Neural cell (in vitro differentiated cells): ENCODE measurements around the gene KYNU. TPM values are rescaled to one million over a fixed set of nuclear protein-coding genes. Genes with fewer than 3 reads are reported as not detected.

Source experiments
- H2AFZ ChIP-seq: fragments of 200-600, 300-800 bp; sonication (generic), shearing (Covaris generic); 2 replicates; pipeline ENCODE4 v1.6.0; 2014; ENCODE audit warnings: low read depth, mild to moderate bottlenecking, antibody characterized with exemption, low read length, moderate library complexity
- H3F3A ChIP-seq: fragments of 200-600 bp; shearing (Covaris generic); 2 replicates; pipeline ENCODE4 v1.6.1; 2016; ENCODE audit warnings: mild to moderate bottlenecking, moderate library complexity, mixed read lengths, antibody characterized with exemption, low read length; ENCODE audit not compliant: insufficient read depth, poor library complexity, severe bottlenecking
- H3K27ac ChIP-seq: fragments of 200-600, 300-800 bp; sonication (generic), shearing (Covaris generic); 2 replicates; pipeline ENCODE4 v1.5.1; 2014; ENCODE audit warnings: mild to moderate bottlenecking, low read length, moderate library complexity
- H3K27me3 ChIP-seq: fragments of 300-800, 200-600 bp; sonication (generic), shearing (Covaris generic); 2 replicates; pipeline ENCODE4 v1.6.0; 2014; ENCODE audit warnings: mild to moderate bottlenecking, low read depth, low read length, moderate library complexity; ENCODE audit not compliant: insufficient read depth
- H3K36me3 ChIP-seq: fragments of 300-800, 200-600 bp; sonication (generic), shearing (Covaris generic); 2 replicates; pipeline ENCODE4 v1.5.1; 2014; ENCODE audit warnings: mild to moderate bottlenecking, antibody characterized with exemption, low read length, moderate library complexity; ENCODE audit not compliant: insufficient read depth
- H3K4me2 ChIP-seq: fragments of 300-800, 200-600 bp; sonication (generic), shearing (Covaris generic); 2 replicates; pipeline ENCODE4 v1.6.0; 2014; ENCODE audit warnings: mild to moderate bottlenecking, low read length
- H3K4me3 ChIP-seq: fragments of 300-800, 200-600 bp; sonication (generic), shearing (Covaris generic); 2 replicates; pipeline ENCODE4 v1.5.1; 2014; ENCODE audit warnings: mild to moderate bottlenecking, low read length, moderate library complexity
- H3K79me2 ChIP-seq: fragments of 200-600 bp; shearing (Covaris generic); replicated peaks from 2 replicates; pipeline ENCODE4 v1.6.0; 2014; ENCODE audit warnings: mild to moderate bottlenecking, low read length, moderate library complexity; ENCODE audit not compliant: insufficient read depth
- H3K9ac ChIP-seq: fragments of 300-800, 200-600 bp; sonication (generic), shearing (Covaris generic); 2 replicates; pipeline ENCODE4 v1.6.1; 2016; ENCODE audit warnings: mild to moderate bottlenecking, low read length, mixed read lengths
- H3K9me2 ChIP-seq: fragments of 200-600 bp; shearing (Covaris generic); 2 replicates; pipeline ENCODE4 v1.6.1; 2016; ENCODE audit warnings: mild to moderate bottlenecking, low read length, mixed read lengths; ENCODE audit not compliant: insufficient read depth
- H3K9me3 ChIP-seq: fragments of 200-600, 300-800 bp; sonication (generic), shearing (Covaris generic); 2 replicates; pipeline ENCODE4 v1.6.1; 2016; ENCODE audit warnings: mild to moderate bottlenecking, mixed run types, low read length, moderate library complexity, mixed read lengths
- H4K20me1 ChIP-seq: fragments of 200-600 bp; shearing (Covaris generic); 2 replicates; pipeline ENCODE4 v1.6.1; 2016; ENCODE audit warnings: mild to moderate bottlenecking, mixed run types; ENCODE audit not compliant: insufficient read depth
- CTCF ChIP-seq: fragments of 450-650 bp; IDR thresholded peaks from 2 replicates; pipeline ENCODE4 v1.5.1; 2014; ENCODE audit warnings: antibody characterized with exemption, mild to moderate bottlenecking, moderate library complexity; ENCODE audit not compliant: poor library complexity, severe bottlenecking
- EP300 ChIP-seq: fragments of 450-650 bp; conservative IDR thresholded peaks from 2 replicates; pipeline ENCODE4 v1.6.1; 2014; ENCODE audit warnings: antibody characterized with exemption, mild to moderate bottlenecking, moderate library complexity; ENCODE audit not compliant: poor library complexity, severe bottlenecking
- EZH2 ChIP-seq: fragments of 200-600, 300-800 bp; shearing (Covaris generic), sonication (generic); IDR thresholded peaks from 2 replicates; pipeline ENCODE4 v1.6.1; 2014; ENCODE audit warnings: antibody characterized with exemption, low read length, borderline replicate concordance, mild to moderate bottlenecking; ENCODE audit not compliant: insufficient read depth, poor library complexity, severe bottlenecking
- MXI1 ChIP-seq: fragments of 450-650 bp; conservative IDR thresholded peaks from 2 replicates; pipeline ENCODE4 v1.6.1; 2014; ENCODE audit warnings: antibody characterized with exemption, mild to moderate bottlenecking; ENCODE audit not compliant: poor library complexity, severe bottlenecking
- POLR2AphosphoS5 ChIP-seq: IDR thresholded peaks from 2 replicates; pipeline ENCODE4 v1.6.1; 2012
- RAD21 ChIP-seq: fragments of 450-650 bp; conservative IDR thresholded peaks from 2 replicates; pipeline ENCODE4 v1.6.1; 2014; ENCODE audit warnings: antibody characterized with exemption, mild to moderate bottlenecking, moderate library complexity
- REST ChIP-seq: IDR thresholded peaks from 2 replicates; pipeline ENCODE4 v1.6.1; 2012; ENCODE audit warnings: borderline replicate concordance
- SMC3 ChIP-seq: fragments of 450-650 bp; conservative IDR thresholded peaks from 2 replicates; pipeline ENCODE4 v1.6.1; 2014; ENCODE audit warnings: antibody characterized with exemption, mild to moderate bottlenecking, moderate library complexity; ENCODE audit not compliant: poor library complexity
- TAF1 ChIP-seq: IDR thresholded peaks from 2 replicates; pipeline ENCODE4 v1.6.1; 2012; ENCODE audit warnings: low read depth
- polyA plus RNA-seq: library from polyadenylated mRNA; depleted of rRNA; stranded (reverse); fragments of >200 nt; gene quantifications from 2 replicates; pipeline ENCODE4 v1.2.3, GENCODE V29; 2014

The KYNU gene
- polyA plus RNA-seq, 1 donor from 2014 or later: 0.25 TPM

- H3K4me2 ChIP-seq: no peak overlapping the region
- H3K4me3 ChIP-seq: no peak overlapping the region
Measured at GRCh38 chr2:143026411-143027054, 149.1 kb downstream of the KYNU start.

GRCh38 chr2:143029141-143029540 lies 151.7 kb downstream of the KYNU start:
- Histone ChIP-seq H3K79me2 (no peaks in the 10 kb centered on the region), H3K4me3 (no peak overlapping the region), H3K36me3 (no peaks in the 10 kb centered on the region), H4K20me1 (no peaks in the 10 kb centered on the region), H3K27ac (no peak overlapping the region), H3F3A (no peaks in the 10 kb centered on the region), H3K4me2 (no peak overlapping the region), H3K9ac (no peak overlapping the region), H3K27me3 (no peaks in the 10 kb centered on the region), H3K9me2 (no peaks in the 10 kb centered on the region), H3K9me3 (no peaks in the 10 kb centered on the region), H2AFZ (no peak overlapping the region)
- TF ChIP-seq EZH2 (no peak), POLR2AphosphoS5 (no peak), RAD21 (no peak), REST (no peak), TAF1 (no peak), SMC3 (no peak), CTCF (no peak), MXI1 (no peak)

More at GRCh38 chr2:143026411-143027054, 149.1 kb downstream of the KYNU start:
- no peaks in the 10 kb centered on the region for H3K9me3 ChIP-seq
- H3K9ac ChIP-seq: no peak overlapping the region
- H3K27ac ChIP-seq: no peak overlapping the region
- H3F3A ChIP-seq: no peaks in the 10 kb centered on the region
- no peaks in the 10 kb centered on the region for H3K9me2 ChIP-seq
- TF ChIP-seq SMC3 (no peak), MXI1 (peak; percentile 27)
- no peaks in the 10 kb centered on the region for H3K79me2 ChIP-seq
- no peak overlapping the region for H2AFZ ChIP-seq
- H3K36me3 ChIP-seq: no peaks in the 10 kb centered on the region
- H3K27me3 ChIP-seq: no peaks in the 10 kb centered on the region
- no peaks in the 10 kb centered on the region for H4K20me1 ChIP-seq

GRCh38 chr2:143030127-143030526 lies 152.7 kb downstream of the KYNU start:
- H3K4me2 ChIP-seq: no peak overlapping the region
- H2AFZ ChIP-seq: no peak overlapping the region
- TF ChIP-seq CTCF: no peak
- no peak for TF ChIP-seq EP300
- no peak for TF ChIP-seq TAF1
- no peak for TF ChIP-seq MXI1
- TF ChIP-seq RAD21: no peak
- no peak for TF ChIP-seq SMC3
- no peak for TF ChIP-seq EZH2
- no peaks in the 10 kb centered on the region for H3K79me2 ChIP-seq
- no peak overlapping the region for H3K27ac ChIP-seq
- H3K27me3 ChIP-seq: no peaks in the 10 kb centered on the region
- H3K9me3 ChIP-seq: no peaks in the 10 kb centered on the region
- no peaks in the 10 kb centered on the region for H4K20me1 ChIP-seq
- H3K4me3 ChIP-seq: no peak overlapping the region
- no peaks in the 10 kb centered on the region for H3K9me2 ChIP-seq
- H3K36me3 ChIP-seq: no peaks in the 10 kb centered on the region
- H3F3A ChIP-seq: no peaks in the 10 kb centered on the region
- H3K9ac ChIP-seq: no peak overlapping the region
